Measurements from ENCODE around the gene HVCN1.

The HVCN1 gene

DNA sequence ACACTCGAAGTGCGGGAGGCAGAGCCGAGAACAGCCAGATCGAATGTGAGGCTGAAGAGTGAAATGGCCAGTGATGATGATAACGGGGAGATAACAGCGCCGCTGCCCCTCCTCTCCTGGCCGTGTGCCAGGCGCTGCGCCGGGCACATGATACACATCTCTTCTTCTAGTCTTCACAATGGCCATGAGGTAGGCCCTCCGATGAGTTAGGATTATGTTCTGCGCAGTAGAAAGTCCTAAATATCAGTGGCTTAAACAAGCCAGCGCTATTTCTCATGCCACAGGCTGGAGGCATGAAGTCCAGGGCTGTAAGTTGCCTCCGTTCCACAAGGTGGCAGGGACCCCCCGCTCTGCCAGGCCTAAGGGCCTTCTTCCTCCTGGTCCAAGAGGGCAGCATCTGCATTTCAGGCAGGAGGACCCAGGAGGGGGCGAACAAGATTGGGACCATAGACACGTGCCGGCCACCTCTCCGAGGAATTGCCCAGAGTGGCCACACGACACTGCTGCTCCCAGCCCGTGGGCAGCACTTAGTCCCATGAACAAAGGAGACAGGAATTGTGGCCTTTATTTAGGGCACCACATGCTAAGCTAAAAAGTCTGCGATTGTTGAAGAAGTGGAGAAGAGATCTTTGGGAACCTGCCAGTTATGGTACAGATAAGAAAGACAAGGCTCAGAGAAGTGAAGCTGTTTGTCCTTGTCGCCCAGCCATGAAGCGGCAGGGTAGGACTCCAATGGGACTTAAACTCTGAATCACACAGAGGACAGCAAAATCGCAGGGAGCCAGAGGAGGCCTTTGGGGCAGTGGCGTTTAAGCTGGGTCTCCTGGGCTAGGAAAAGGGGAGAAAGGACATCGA, 10.9 kb upstream of the HVCN1 start:
- no peak for DNase-seq

- peak; percentile 88 to 95 (median 93) for DNase-seq
These were observed 9.4 kb upstream of the HVCN1 start for GRCh38 chr12:110698171-110698902.

- DNase-seq, result peak in 3 of 4 experiments; percentile 19 to 43 (median 24)
These were observed 8.3 kb upstream of the HVCN1 start for GRCh38 chr12:110697236-110697635.

DNA sequence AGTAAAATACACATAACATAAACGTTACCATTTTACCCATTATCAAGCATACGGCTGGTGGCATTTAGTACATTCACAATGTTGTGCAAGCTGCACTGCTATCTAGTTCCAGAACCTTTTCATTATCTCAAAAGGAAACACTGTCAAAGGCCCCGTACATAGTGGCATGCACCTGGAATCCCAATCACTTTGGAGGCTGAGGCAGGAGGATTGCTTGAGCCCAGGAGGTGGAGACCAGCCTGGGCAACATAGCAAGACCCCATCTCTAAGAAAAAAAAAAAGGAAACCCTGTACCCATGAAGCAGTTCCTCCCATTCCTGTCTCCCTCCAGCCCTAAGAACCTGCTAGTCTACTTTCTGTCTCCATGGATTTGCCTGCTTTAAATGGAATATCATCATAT, 7.4 kb upstream of the HVCN1 start:
- no peak for DNase-seq

DNA sequence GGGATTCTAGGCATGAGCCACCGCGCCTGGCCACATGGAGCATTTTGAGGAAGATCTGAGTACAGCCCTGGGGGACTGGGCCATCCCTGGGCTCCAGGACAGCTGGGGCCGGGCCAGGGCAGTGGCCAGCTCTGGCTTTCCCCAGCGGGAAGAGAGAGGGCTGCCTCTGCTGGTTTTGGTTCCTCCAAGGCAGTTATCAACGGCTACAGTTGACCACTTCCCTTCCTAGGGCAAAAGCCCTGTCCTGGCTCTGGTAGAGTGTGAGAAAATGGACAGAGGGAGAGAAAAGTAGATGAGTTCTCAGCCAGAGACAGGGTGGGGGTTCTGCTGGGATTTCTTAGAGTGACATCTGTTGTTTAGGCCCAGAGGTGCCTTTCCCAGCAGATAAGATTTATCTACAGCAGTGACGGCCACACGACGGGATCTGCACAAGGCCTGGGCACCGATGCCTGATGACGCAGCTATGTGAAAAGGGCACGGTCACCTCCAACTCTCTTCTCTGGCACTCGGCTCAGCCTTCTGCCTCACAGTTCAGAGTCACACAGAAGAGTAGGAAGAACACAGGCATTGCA, 5.5 kb upstream of the HVCN1 start:
- DNase-seq, result peak; percentile 91 to 95 (median 94)

DNA sequence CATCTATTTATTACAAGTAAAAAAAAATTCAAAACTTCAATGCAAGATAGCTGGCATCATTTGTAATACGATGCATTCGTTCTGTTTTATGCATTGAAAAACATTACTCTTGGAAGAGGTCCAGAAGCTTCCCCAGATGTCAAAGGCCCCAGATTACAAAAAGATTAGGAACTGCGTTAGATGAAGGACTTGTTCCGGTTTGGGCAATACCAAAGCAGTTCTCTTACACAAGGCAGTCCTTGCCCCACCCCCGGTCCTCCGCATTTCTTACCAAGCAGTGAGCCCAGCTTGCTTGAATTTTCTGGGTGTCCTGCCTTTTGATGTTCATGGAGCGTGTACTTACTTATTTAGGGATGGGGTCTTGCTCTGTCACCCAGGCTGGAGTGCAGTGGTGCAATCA, 4.8 kb upstream of the HVCN1 start:
- peak; percentile 85 to 95 (median 93) for DNase-seq

DNA sequence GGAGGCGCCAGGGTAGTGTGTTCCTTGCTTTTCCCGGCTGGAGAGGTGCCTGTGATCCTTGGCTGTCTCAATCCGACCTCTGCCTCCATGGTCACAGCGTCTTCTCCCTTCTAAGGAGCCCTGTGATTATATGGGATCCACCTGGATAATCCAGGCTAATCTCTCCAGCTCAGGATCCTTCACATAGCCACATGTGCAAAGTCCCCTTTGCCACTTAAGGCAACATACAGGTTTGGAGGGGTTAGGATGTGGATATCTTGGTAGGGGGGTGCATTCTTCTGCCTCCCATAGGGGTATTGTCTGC, 1.2 kb upstream of the HVCN1 start:
- no peak for DNase-seq

DNA sequence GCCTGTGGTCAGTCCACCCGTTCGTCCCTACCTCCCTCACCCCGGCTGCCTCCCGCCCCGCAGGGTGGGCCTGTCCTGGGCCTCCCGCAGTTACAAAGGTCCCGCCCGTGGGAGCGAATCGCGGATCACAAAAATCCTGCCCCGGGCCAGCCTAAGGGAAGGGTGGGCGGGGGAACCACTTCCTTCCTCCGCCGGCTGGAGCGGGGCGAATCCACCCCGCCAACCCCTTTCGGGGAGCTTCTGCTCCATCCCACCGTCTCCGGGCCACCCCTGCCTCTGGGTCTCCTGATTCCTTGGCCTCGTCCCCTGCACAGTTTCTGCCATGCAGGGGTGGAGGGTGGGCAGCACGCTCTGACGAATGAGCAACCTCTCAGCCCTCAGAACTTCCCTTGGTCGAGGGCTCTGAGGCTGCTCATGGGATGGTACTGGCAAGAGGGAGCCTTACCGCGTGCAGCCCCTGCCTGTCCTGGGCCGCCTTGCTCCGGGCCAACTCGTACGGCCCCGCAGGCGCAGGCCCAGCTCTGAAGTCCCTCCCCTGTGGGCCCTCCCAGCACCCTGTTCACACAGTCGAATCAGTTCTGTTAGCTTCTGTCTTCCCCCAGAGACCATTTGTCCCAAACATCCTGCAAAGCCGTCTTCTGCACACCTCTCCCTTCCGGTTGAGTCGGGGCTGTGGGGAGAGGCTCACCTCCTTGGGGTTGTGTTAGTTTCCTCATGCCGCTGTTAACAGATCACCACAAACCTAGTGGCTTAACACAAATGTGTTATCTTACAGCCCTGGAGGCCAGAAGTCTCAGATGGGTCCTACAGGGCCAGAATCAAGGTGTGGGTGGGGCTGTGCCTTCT, 589 bp upstream of the HVCN1 start:
- peak; percentile 87 to 95 (median 94) for DNase-seq

DNA sequence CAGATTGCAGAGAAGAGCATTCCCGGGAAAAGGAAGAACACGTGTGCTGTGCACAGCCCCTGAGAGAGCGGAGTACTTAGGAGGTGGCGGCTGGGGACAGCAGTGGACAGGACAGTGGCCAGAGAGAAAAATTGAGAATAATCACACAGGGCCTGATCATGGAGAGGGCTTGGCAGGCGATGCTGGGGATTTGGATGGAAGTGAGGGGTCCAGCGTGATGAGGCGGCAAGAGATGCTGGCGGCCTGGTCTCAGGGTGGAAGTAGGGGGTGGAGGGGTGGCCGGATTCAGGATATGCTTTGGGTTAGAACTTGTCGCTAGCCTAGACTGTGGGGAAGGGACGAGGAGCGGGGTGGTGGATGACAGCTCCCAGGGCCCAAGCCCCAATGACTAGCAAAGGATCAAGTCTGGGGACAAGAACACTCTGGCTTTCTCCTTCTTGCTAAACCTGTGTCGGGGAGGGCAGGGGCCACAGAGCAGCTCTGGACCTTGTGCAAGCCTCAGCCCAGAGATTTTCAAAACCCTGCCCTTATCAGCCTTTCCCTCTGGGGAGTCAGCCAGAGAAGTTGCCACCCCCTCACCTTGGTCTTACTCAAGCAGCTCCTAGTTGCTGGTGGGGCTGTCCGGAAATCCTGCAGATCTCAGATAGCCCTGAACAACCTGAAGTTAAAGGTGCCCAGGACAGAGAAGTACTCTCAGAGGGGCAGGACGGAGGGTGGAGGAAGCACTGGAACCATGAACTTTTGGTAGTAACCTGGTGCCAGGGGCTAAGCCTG, 1.3 kb downstream of the HVCN1 start:
- peak; percentile 27 to 58 (median 56) for DNase-seq

DNA sequence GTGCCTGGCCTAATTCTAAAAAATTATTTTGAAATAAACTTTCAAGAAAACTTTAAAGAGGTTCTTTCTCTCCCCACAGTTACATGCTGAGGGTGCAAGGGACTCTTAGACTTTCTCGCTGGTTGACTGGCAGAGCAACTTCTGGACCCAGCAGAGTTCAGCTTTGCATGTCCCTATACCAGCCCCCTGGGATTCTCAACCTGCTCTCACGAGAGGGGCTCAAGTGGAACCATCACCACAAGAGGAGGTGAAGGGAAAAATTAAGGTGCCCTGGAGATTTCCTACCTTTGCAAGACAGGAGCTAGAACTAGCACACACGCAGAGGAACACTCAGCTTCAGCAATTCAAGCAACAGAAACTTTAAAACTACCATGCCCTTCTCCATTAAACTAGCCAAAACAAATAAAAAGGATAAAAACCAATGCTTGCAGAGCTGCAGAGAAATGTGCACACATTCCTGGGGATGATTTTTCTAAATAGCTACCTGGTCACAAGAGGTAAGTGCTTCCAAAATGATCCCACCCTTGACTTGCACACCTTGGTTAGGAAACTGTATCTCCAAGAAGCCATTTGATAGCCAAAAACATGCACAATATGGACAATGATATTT, 2.5 kb downstream of the HVCN1 start:
- no peak for DNase-seq

GRCh38 chr12:110684312-110684836, 4.5 kb downstream of the HVCN1 start:
- no peak for DNase-seq

DNA sequence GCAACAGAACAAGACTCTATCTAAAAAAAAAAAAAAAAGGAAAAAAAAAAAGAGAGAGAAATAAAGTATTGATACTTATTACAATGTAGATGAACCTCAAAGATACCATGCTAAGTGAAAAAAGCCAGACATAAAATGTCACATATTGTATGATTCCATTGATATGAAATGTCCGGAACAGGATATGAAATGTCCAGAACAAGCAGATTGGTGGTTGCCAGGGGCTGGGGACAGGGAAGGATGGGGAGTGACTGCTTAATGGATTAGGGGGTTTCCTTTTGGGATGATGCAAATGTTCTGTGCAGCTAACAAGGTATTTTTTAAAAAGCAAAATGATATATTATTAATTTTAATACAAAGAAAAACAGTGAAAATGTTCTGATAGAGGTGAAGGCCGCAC, 5.0 kb downstream of the HVCN1 start:
- DNase-seq, result no peak

DNA sequence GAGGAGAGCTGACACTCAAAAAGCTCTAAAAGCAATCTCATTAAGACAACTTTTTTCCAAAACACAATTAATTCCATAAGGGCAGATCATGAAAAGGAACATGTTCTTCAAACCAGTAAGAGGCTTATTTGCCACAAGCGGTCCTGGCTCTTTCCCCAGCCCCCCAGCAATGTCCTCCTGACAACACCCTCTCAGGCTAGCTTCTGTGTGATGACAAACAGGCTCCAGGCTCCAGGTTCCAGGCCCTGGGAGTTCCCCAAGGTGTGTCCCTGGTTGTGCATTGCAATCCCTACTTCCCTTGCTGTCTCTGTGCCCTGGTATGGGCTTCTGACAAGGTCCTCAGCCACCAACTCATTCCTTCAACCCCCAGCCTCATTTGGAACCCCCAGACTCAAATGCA, 8.9 kb downstream of the HVCN1 start:
- DNase-seq, result no peak

DNA sequence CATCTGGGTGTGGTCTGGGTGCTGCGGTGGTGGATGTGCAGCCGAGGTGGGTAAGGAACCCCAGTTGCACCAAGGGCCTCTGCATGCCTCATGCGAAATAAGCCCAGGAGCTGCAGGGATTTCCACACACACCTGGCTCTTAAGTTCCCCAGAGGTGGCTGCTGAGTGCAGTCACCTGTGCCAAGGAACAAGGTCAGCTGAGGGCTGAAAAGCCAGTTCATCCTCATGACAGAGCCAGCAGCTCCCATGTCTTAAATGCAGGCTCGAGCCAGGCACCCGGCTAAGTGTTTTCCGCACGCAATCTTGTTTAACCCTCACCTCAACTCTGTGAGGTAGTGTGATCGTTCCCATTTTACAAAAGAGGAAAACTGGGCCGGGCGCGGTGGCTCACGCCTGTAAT, 9.7 kb downstream of the HVCN1 start:
- no peak for DNase-seq

DNA sequence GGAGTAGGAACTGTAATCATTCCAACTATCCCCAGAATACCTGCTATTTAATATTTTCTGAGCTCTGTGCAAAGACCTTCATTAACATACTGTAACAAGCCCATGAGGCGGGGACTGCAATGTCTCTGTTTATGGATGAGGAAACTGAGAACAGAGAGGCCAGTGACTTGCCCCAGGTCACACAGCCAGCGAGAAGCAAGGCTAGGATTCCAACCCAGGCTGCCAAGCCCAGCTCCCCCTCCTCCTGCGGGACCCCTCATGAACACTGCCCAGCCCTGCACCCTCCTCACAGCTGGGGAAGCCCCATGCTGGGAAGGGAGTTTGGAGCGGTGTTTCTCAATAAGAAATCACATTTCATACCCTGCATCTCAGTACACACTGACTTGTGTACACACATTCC, 10.9 kb downstream of the HVCN1 start:
- no peak for DNase-seq

DNA sequence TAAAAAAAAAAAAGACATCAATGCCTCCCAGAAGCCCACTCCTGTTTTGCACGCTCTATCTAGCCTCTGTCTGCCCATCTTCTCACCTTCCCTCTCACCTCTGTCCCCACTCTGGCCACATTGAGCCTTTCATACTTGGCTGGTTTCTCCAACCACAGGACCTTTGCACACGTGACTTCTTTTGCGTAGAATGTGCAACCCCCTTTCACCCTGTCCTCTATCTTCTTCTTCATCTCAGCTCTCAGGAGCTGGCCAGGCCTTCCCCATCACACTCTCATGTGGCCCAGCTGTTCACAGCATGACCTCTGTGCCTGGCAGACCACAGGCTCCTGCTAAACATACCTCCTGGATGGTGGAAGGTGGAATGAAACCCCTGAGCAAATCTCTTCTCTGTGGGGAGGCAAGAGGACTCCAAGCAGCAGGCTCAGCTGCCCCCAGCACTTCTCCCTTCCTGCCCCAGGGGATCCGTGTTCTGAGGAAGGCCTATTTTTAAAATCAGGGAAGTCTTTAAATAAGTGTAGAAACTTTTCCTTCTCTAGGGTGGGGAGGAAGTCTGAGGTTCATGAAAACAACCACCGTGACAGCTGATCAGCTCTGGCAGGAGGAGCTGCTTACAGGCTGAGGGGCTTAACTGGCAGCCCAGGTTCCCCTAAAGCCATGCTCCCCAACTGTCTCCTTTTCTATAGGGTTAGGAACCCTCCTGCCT, 11.6 kb downstream of the HVCN1 start:
- DNase-seq, result peak; percentile 52 to 83 (median 72)

GRCh38 chr12:110676171-110676570, 12.7 kb downstream of the HVCN1 start:
- no peak for DNase-seq

- no peak for DNase-seq
These were observed 18.7 kb downstream of the HVCN1 start for GRCh38 chr12:110670161-110670701.

GRCh38 chr12:110669193-110669502, 19.8 kb downstream of the HVCN1 start:
- DNase-seq, result no peak

DNA sequence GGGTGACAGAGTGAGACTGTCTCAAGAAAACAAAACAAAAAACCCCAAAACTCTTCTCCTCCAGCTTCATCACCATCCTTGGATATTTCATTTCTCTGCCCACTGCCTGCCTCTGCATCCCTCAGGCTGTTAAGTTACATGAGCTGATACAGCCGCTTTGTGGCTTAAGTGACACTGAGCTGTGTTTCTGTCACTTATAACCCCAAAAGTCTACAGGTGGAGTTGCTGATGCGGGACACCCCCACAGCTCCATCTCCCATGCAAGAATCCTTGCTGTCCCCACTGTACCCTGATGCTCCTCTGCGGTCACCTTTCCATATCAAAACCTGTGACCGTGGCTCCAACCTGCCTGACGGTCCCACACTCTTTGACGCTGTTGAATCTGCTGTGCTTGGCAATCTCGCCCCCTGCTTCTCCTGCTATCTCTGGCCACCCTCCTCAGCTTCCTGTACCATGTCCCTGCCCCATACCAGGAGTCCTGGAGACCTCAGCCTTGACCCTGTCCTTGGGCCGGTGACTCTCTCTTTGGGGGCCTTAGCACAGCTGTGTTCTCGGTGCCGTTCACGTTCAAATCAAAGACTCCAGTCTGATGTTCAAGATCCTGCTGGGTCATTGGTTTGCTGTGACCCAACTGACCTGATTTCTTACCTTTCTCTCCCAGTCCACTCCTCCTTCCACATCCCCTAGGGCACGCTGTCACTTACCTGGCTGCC, 20.3 kb downstream of the HVCN1 start:
- no peak for DNase-seq
